HepG2 (cell line): ENCODE data around the gene KCNE2. TPM values are rescaled to one million over a fixed set of nuclear protein-coding genes. Genes with fewer than 3 reads are reported as not detected.

ENCODE experiments used
- ATAC-seq: fragments of 200-7000 bp; cut with Tn5 transposase; 3 replicates; pipeline ENCODE4 v1.9.1; 2020; ENCODE audit warnings: mild to moderate bottlenecking, moderate library complexity
- BruUV-seq: library from RNA; stranded (reverse); fragments of 400-500 nt; replicated peaks from 2 replicates; lab custom pipeline; 2021; lab: Mats Ljungman, UMichigan
- CTCF ChIA-PET: fragments of 300-600 bp; formaldehyde crosslinking; extraction: SDS; loops from one replicate; lab custom pipeline; 2021; ENCODE audit warnings: low total read pairs, inconsistent platforms, low intra/inter-chr PET ratio; lab: Yijun Ruan, JAX
- POLR2A ChIA-PET: fragments of 350-600 bp; sonication (Branson Sonifier 250); formaldehyde crosslinking; loops from one replicate; lab custom pipeline; 2020; ENCODE audit warnings: antibody characterized with exemption, inconsistent platforms; lab: Yijun Ruan, JAX
- DNase-seq: peaks from one replicate; pipeline ENCODE4 v3.0.0-alpha.2; 2015; ENCODE audit warnings: low spot score
- FAIRE-seq: peaks from 3 replicates; lab custom pipeline; 2011; peaks lifted over from hg19 to GRCh38; lab: Jason Lieb, UNC
- H2AFZ ChIP-seq: one replicate; pipeline ENCODE4 v1.6.1; 2011; ENCODE audit warnings: low read length, inconsistent platforms
- H3K27ac ChIP-seq: fragments of 300-600 bp; 3 replicates; pipeline ENCODE4 v1.8.0; 2011; ENCODE audit warnings: mixed run types, mild to moderate bottlenecking, mixed read lengths, low read length, inconsistent platforms; ENCODE audit not compliant: insufficient read depth; ENCODE audit errors: extremely low read length
- H3K27me3 ChIP-seq, 2 experiments: fragments of 200-600 bp in 1 of 2; 2 replicates in 1 of 2; 3 replicates in 1 of 2; pipeline versions ENCODE4 v1.6.0 to v1.8.0; 2011; ENCODE audit warnings: low read length in 2 of 2, mild to moderate bottlenecking in 2 of 2, moderate library complexity in 2 of 2, inconsistent platforms in 1 of 2; ENCODE audit not compliant: insufficient read depth in 2 of 2, control insufficient read depth in 1 of 2
- H3K36me3 ChIP-seq, 2 experiments: fragments of 200-600 bp in 1 of 2; replicated peaks in 1 of 2; 2 replicates in 1 of 2; 3 replicates in 1 of 2; pipeline versions ENCODE4 v1.5.1 to v1.8.0; 2011; ENCODE audit warnings: low read length in 2 of 2, inconsistent platforms in 1 of 2; ENCODE audit not compliant: insufficient read depth in 2 of 2, control insufficient read depth in 1 of 2
- H3K4me1 ChIP-seq: 2 replicates; pipeline ENCODE4 v1.5.1; 2012; ENCODE audit warnings: low read length, inconsistent platforms; ENCODE audit not compliant: insufficient read depth
- H3K4me2 ChIP-seq: 2 replicates; pipeline ENCODE4 v1.6.0; 2011; ENCODE audit warnings: low read depth, low read length, inconsistent platforms
- H3K4me3 ChIP-seq, 3 experiments: fragments of 200-600 bp in 1 of 3; sonication (generic), shearing (Covaris generic) in 1 of 3; replicated peaks in 1 of 3; 2 replicates each; pipeline ENCODE4 v1.5.1; 2011 to 2016; ENCODE audit warnings: low read length in 3 of 3, inconsistent platforms in 2 of 3, low read depth in 2 of 3, mild to moderate bottlenecking in 2 of 3, control low read depth in 1 of 3, mixed read lengths in 1 of 3; ENCODE audit not compliant: insufficient read depth in 1 of 3
- H3K79me2 ChIP-seq: one replicate; pipeline ENCODE4 v1.6.1; 2011; ENCODE audit warnings: low read length, inconsistent platforms; ENCODE audit not compliant: insufficient read depth
- H3K9ac ChIP-seq: 2 replicates; pipeline ENCODE4 v1.6.0; 2011; ENCODE audit warnings: mild to moderate bottlenecking, low read depth, low read length, inconsistent platforms; ENCODE audit not compliant: insufficient read depth
- H3K9me3 ChIP-seq: 2 replicates; pipeline ENCODE4 v1.5.1; 2012; ENCODE audit warnings: mild to moderate bottlenecking, low read length
- H4K20me1 ChIP-seq: 2 replicates; pipeline ENCODE4 v1.6.0; 2011; ENCODE audit warnings: inconsistent platforms, mild to moderate bottlenecking, low read length, moderate library complexity; ENCODE audit not compliant: insufficient read depth
- ATRX ChIP-seq: sonication (generic); formaldehyde crosslinking; IDR thresholded peaks from 2 replicates; pipeline ENCODE4 v1.4.0; 2020; ENCODE audit warnings: missing genetic modification reagents, borderline replicate concordance
- DMTF1 ChIP-seq: sonication (generic); formaldehyde crosslinking; IDR thresholded peaks from 2 replicates; pipeline ENCODE4 v1.4.0; 2020; ENCODE audit warnings: mild to moderate bottlenecking, missing genetic modification reagents
- FLYWCH1 ChIP-seq: sonication (generic); formaldehyde crosslinking; IDR thresholded peaks from 2 replicates; pipeline ENCODE4 v1.8.1; 2023; ENCODE audit warnings: mild to moderate bottlenecking, missing genetic modification reagents
- IKZF1 ChIP-seq: fragments of 450-650 bp; IDR thresholded peaks from 2 replicates; pipeline ENCODE4 v1.7.1; 2016
- IRX3 ChIP-seq: sonication (generic); formaldehyde crosslinking; IDR thresholded peaks from 2 replicates; pipeline ENCODE4 v1.8.1; 2023; ENCODE audit warnings: mild to moderate bottlenecking, low read depth, missing genetic modification reagents, borderline replicate concordance
- POGK ChIP-seq: sonication (generic); formaldehyde crosslinking; conservative IDR thresholded peaks from 2 replicates; pipeline ENCODE4 v1.8.0; 2022; ENCODE audit warnings: mild to moderate bottlenecking, moderate library complexity, missing genetic modification reagents
- ZFP82 ChIP-seq: sonication (generic); formaldehyde crosslinking; IDR thresholded peaks from 2 replicates; pipeline ENCODE4 v1.5.1; 2020; ENCODE audit warnings: mild to moderate bottlenecking, missing genetic modification reagents, borderline replicate concordance
- ZNF451 ChIP-seq: sonication (generic); formaldehyde crosslinking; IDR thresholded peaks from 2 replicates; pipeline ENCODE4 v1.5.0; 2020; ENCODE audit warnings: mild to moderate bottlenecking, missing genetic modification reagents
- ZNF557 ChIP-seq: sonication (generic); formaldehyde crosslinking; IDR thresholded peaks from 2 replicates; pipeline ENCODE4 v1.4.0; 2020; ENCODE audit warnings: missing genetic modification reagents
- ZNF709 ChIP-seq: sonication (generic); formaldehyde crosslinking; IDR thresholded peaks from 2 replicates; pipeline ENCODE4 v1.5.0; 2020; ENCODE audit warnings: mild to moderate bottlenecking, missing genetic modification reagents
- ZSCAN25 ChIP-seq: sonication (generic); formaldehyde crosslinking; IDR thresholded peaks from 2 replicates; pipeline ENCODE4 v1.8.0; 2022; ENCODE audit warnings: mild to moderate bottlenecking, missing genetic modification reagents
- WGBS: methylation state at CpG from one replicate; pipeline ENCODE4 v1.1.6; 2017; ENCODE audit warnings: low lambda C conversion rate; 5-methylcytosine and 5-hydroxymethylcytosine counted together
- in situ Hi-C: cut with HindIII; loops from 2 replicates; pipeline ENCODE4 v1.10.0; 2017; ENCODE audit warnings: low pct_unique_long_range_greater_than_20kb; ENCODE audit not compliant: extremely low pct_ligation_motif_present
- intact Hi-C: fragments of 100-400 bp; cut with micrococcal nuclease; formaldehyde crosslinking; loops from one replicate; pipeline ENCODE4 v1.10.0; 2022; ENCODE audit not compliant: unreplicated experiment
- polyA plus RNA-seq, 8 experiments: library from polyadenylated mRNA; depleted of rRNA in 3 of 8; stranded (reverse) in 7 of 8; unstranded in 1 of 8; fragments of >200 nt; fragmentation: Illumina TruSeq in 4 of 8; extraction: Trizol in 4 of 8; gene quantifications; 2 replicates each; pipeline versions ENCODE4 v1.2.1 to v1.2.3, GENCODE V29; 2011 to 2016; ENCODE audit warnings: low read depth in 4 of 8, missing spikeins in 1 of 8, mixed read lengths in 1 of 8; ENCODE audit not compliant: insufficient read depth in 1 of 8
- total RNA-seq, 5 experiments: library from RNA; depleted of rRNA; stranded (reverse); fragments of >200 nt; fragmentation: Illumina TruSeq; extraction: Trizol; gene quantifications; 2 replicates each; pipeline ENCODE4 v1.2.3, GENCODE V29; 2016; ENCODE audit warnings: low read depth in 1 of 5

Gene KCNE2
- total and polyA plus RNA-seq, 2 of the 13 experiments (the other 11 are each of a cell fraction or from before 2014, with no cell fraction given) = not detected

GRCh38 chr21:34355570-34355969 is 8.2 kb upstream of the KCNE2 start:
- Histone ChIP-seq H3K4me1 (peaks cover 22% of the 10 kb centered on the region; the same call in 1 of the 2 replicates), H3K27me3 (peaks cover 0 to 4% of the 10 kb centered on the region in 2 experiments; a peak in 2 of 5 replicates), H2AFZ (no peak overlapping the region), H4K20me1 (no peaks in the 10 kb centered on the region), H3K4me2 (no peak overlapping the region), H3K79me2 (no peaks in the 10 kb centered on the region), H3K27ac (no peak overlapping the region), H3K4me3 (no peak overlapping the region), H3K36me3 (no peaks in the 10 kb centered on the region), H3K9me3 (no peaks in the 10 kb centered on the region)
- FAIRE-seq (no peak), ATAC-seq (no peak), DNase-seq (no peak)
- CTCF ChIA-PET = no interaction called here
- in situ Hi-C loops = no loop called here
- no peak for TF ChIP-seq ATRX (CRISPR knock-in tag)
- TF ChIP-seq, all 625 proteins: peak for 0
- BruUV-seq = no TSS peak
- intact Hi-C loops = no loop called here
- 96% methylated on average over 5 of the region's 5 CpGs for WGBS
- POLR2A ChIA-PET = no interaction called here
- no peak overlapping the region for H3K9ac ChIP-seq

GRCh38 chr21:34357889-34358288 is 5.9 kb upstream of the KCNE2 start:
- Histone ChIP-seq H3K4me2 (no peak overlapping the region), H3K9me3 (no peaks in the 10 kb centered on the region), H3K36me3 (no peaks in the 10 kb centered on the region), H3K9ac (no peak overlapping the region), H3K79me2 (no peaks in the 10 kb centered on the region), H2AFZ (no peak overlapping the region), H4K20me1 (no peaks in the 10 kb centered on the region), H3K4me1 (peaks cover 23% of the 10 kb centered on the region; the same call in 1 of the 2 replicates), H3K4me3 (no peak overlapping the region), H3K27ac (no peak overlapping the region), H3K27me3 (peaks cover 0 to 4% of the 10 kb centered on the region in 2 experiments; a peak in 2 of 5 replicates)
- WGBS = 25% methylated on average over 2 of the region's 2 CpGs
- TF ChIP-seq IRX3 (CRISPR knock-in tag) (no peak), ZNF709 (CRISPR knock-in tag) (no peak), ZFP82 (CRISPR knock-in tag) (no peak), ZNF451 (CRISPR knock-in tag) (no peak), IKZF1 (no peak), POGK (no peak), ZNF557 (no peak), ZSCAN25 (no peak), DMTF1 (CRISPR knock-in tag) (no peak), FLYWCH1 (CRISPR knock-in tag) (no peak)
- in situ Hi-C loops = no loop called here
- intact Hi-C loops = no loop called here
- no peak for DNase-seq
- no TSS peak for BruUV-seq
- ATAC-seq = no peak
- ChIA-PET POLR2A (no interaction called here), CTCF (no interaction called here)
- FAIRE-seq = no peak
